NCI-H1930 (cell line): ENCODE measurements around the gene ALLC.

Experiments used
- DNase-seq, 2 experiments: peaks; one replicate each; lab custom pipeline; 2025; lab: John Stamatoyannopoulos, UW

Gene ALLC

DNA sequence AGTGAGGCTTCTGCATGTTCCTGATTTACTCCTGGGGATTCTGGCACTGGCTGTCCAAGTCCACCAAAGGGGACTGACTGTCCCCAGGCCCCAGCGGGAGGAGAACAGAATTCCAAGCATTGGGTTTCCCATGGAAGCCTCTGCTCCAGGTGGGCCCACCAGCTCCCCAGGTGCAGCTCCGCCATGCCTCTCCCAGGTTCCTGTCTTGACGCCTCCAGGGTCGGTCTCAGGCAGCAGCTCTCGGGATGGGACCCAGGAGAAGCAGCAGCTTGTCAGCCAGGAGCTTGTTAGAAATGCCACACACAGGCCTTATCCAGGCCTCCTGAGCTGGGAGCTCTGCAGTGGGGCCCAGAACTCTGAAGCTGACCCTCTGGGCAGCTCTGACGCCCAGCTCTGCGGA is 93.3 kb downstream of the ALLC start:
- DNase-seq = no peak

DNA sequence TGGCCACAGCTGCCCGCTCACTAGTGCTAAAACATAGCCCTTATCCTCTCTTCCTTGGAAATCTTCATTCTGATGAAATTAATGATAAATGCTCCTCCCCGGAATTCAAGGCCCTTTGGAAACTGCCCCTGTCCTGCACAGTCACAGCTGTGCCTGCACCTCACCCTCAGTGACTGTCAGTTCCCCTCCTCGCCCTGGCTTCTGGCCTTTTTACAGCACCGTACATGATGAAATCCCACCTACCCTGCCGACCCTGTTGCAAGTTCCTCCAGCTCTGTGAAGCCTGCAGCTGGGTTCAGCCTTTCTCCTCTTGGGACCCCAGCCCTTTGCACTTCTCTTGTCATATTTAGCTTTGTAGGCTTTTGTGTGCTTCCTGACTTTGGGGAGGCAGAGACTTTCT is 93.8 kb downstream of the ALLC start:
- DNase-seq = no peak
